Activated T-cell treated with anti-CD3 and anti-CD28 coated beads, Interleukin-2, amount 50 U/mL, for 4 hours (primary cell): ENCODE data around the gene PDLIM5. TPM values are rescaled to one million over a fixed set of nuclear protein-coding genes. Genes with fewer than 3 reads are reported as not detected.
"Not testable (repeated sequence)": the region's sequence is repeated elsewhere in the genome, so short reads cannot be mapped to it uniquely, and the experiment has no call there.

Experiments used
- ATAC-seq, 2 donors: fragments of 200-7000 bp; cut with Tn5 transposase; one replicate each; pipeline ENCODE4 v1.10.0; 2021
- DNase-seq: peaks from one replicate; pipeline ENCODE4 v3.0.0-alpha.2; 2020
- H3K27me3 Mint-ChIP-seq: one replicate; pipeline ENCODE4 v1.8.0; 2021; ENCODE audit warnings: low read depth, mixed read lengths
- H3K36me3 Mint-ChIP-seq: one replicate; pipeline ENCODE4 v1.8.0; 2022; ENCODE audit warnings: mixed read lengths; ENCODE audit not compliant: insufficient read depth
- H3K4me1 Mint-ChIP-seq: one replicate; pipeline ENCODE4 v1.8.0; 2021; ENCODE audit warnings: low read depth, mixed read lengths
- H3K4me3 Mint-ChIP-seq: one replicate; pipeline ENCODE4 v1.8.0; 2021; ENCODE audit warnings: mild to moderate bottlenecking, moderate library complexity, mixed read lengths
- H3K9me3 Mint-ChIP-seq: one replicate; pipeline ENCODE4 v1.8.0; 2021; ENCODE audit warnings: mixed read lengths
- total RNA-seq, 3 donors: library from RNA; stranded (reverse); gene quantifications; one replicate each; pipeline ENCODE4 v1.2.1, GENCODE V29; 2021

The PDLIM5 gene
- total RNA-seq, 3 donors from 2014 or later: 23.2 to 26.8 (median 25.7) TPM

GRCh38 chr4:94508806-94509205 is 57.1 kb downstream of the PDLIM5 start:
- H3K9me3 Mint-ChIP-seq: no peaks in the 10 kb centered on the region
- DNase-seq (no peak), ATAC-seq (no peak)
- peaks cover 10% of the 10 kb centered on the region for H3K4me1 Mint-ChIP-seq
- H3K36me3 Mint-ChIP-seq: peaks cover 8% of the 10 kb centered on the region
- H3K27me3 Mint-ChIP-seq: no peaks in the 10 kb centered on the region
- H3K4me3 Mint-ChIP-seq: no peak overlapping the region

- no peak overlapping the region for H3K4me3 Mint-ChIP-seq
- peaks cover 8% of the 10 kb centered on the region for H3K36me3 Mint-ChIP-seq
- ATAC-seq (no peak), DNase-seq (no peak)
- no peaks in the 10 kb centered on the region for H3K27me3 Mint-ChIP-seq
- H3K9me3 Mint-ChIP-seq: no peaks in the 10 kb centered on the region
- peaks cover 10% of the 10 kb centered on the region for H3K4me1 Mint-ChIP-seq
Observed at GRCh38 chr4:94511591-94511990, 59.8 kb downstream of the PDLIM5 start.

GRCh38 chr4:94513532-94513931 is 61.8 kb downstream of the PDLIM5 start:
- not testable (repeated sequence) for ATAC-seq, H3K9me3 Mint-ChIP-seq, DNase-seq, H3K4me1 Mint-ChIP-seq, H3K4me3 Mint-ChIP-seq, H3K36me3 Mint-ChIP-seq, H3K27me3 Mint-ChIP-seq

- H3K4me1 Mint-ChIP-seq: peaks cover 14% of the 10 kb centered on the region
- no peaks in the 10 kb centered on the region for H3K27me3 Mint-ChIP-seq
- no peak overlapping the region for H3K4me3 Mint-ChIP-seq
- ATAC-seq: no peak
- H3K36me3 Mint-ChIP-seq: peaks cover 5% of the 10 kb centered on the region
- DNase-seq: no peak
- H3K9me3 Mint-ChIP-seq: no peaks in the 10 kb centered on the region
Observed at GRCh38 chr4:94515365-94515764, 63.6 kb downstream of the PDLIM5 start.

- Mint-ChIP-seq H3K36me3 (peaks cover 5% of the 10 kb centered on the region), H3K4me1 (peaks cover 14% of the 10 kb centered on the region), H3K4me3 (no peak overlapping the region), H3K27me3 (no peaks in the 10 kb centered on the region), H3K9me3 (no peaks in the 10 kb centered on the region)
- ATAC-seq (no peak), DNase-seq (no peak)
Observed at GRCh38 chr4:94516067-94516466, 64.3 kb downstream of the PDLIM5 start.

- no peak for DNase-seq
- H3K36me3 Mint-ChIP-seq: peaks cover 2% of the 10 kb centered on the region
- H3K4me1 Mint-ChIP-seq: peaks cover 14% of the 10 kb centered on the region
- H3K4me3 Mint-ChIP-seq: no peak overlapping the region
- no peaks in the 10 kb centered on the region for H3K27me3 Mint-ChIP-seq
- H3K9me3 Mint-ChIP-seq: no peaks in the 10 kb centered on the region
- ATAC-seq: no peak
Observed at GRCh38 chr4:94516999-94517398, 65.3 kb downstream of the PDLIM5 start.

GRCh38 chr4:94517492-94517891 is 65.8 kb downstream of the PDLIM5 start:
- DNase-seq: no peak
- Mint-ChIP-seq H3K36me3 (peaks cover 2% of the 10 kb centered on the region), H3K4me1 (peaks cover 14% of the 10 kb centered on the region), H3K4me3 (no peak overlapping the region), H3K9me3 (no peaks in the 10 kb centered on the region), H3K27me3 (no peaks in the 10 kb centered on the region)
- no peak for ATAC-seq

GRCh38 chr4:94519019-94519418 is 67.3 kb downstream of the PDLIM5 start:
- peaks cover 5% of the 10 kb centered on the region for H3K36me3 Mint-ChIP-seq
- H3K27me3 Mint-ChIP-seq: no peaks in the 10 kb centered on the region
- DNase-seq (no peak), ATAC-seq (no peak)
- H3K9me3 Mint-ChIP-seq: no peaks in the 10 kb centered on the region
- H3K4me1 Mint-ChIP-seq: peaks cover 14% of the 10 kb centered on the region
- H3K4me3 Mint-ChIP-seq: no peak overlapping the region

- ATAC-seq (no peak), DNase-seq (no peak)
- H3K36me3 Mint-ChIP-seq: peaks cover 5% of the 10 kb centered on the region
- peaks cover 14% of the 10 kb centered on the region for H3K4me1 Mint-ChIP-seq
- no peaks in the 10 kb centered on the region for H3K27me3 Mint-ChIP-seq
- H3K4me3 Mint-ChIP-seq: no peak overlapping the region
- H3K9me3 Mint-ChIP-seq: no peaks in the 10 kb centered on the region
Observed at GRCh38 chr4:94519925-94520789, 68.4 kb downstream of the PDLIM5 start.

GRCh38 chr4:94523033-94523580 is 71.4 kb downstream of the PDLIM5 start:
- ATAC-seq: no peak
- no peak for DNase-seq
- Mint-ChIP-seq H3K36me3 (peaks cover 13% of the 10 kb centered on the region), H3K4me1 (peaks cover 14% of the 10 kb centered on the region), H3K9me3 (no peaks in the 10 kb centered on the region), H3K27me3 (no peaks in the 10 kb centered on the region), H3K4me3 (no peak overlapping the region)

GRCh38 chr4:94523617-94524016 is 71.9 kb downstream of the PDLIM5 start:
- DNase-seq (no peak), ATAC-seq (no peak)
- Mint-ChIP-seq H3K4me3 (no peak overlapping the region), H3K27me3 (no peaks in the 10 kb centered on the region), H3K4me1 (peaks cover 13% of the 10 kb centered on the region), H3K36me3 (peaks cover 14% of the 10 kb centered on the region), H3K9me3 (no peaks in the 10 kb centered on the region)

GRCh38 chr4:94525993-94526728 is 74.4 kb downstream of the PDLIM5 start:
- H3K9me3 Mint-ChIP-seq: no peaks in the 10 kb centered on the region
- DNase-seq: no peak
- no peak overlapping the region for H3K4me3 Mint-ChIP-seq
- no peak for ATAC-seq
- H3K27me3 Mint-ChIP-seq: no peaks in the 10 kb centered on the region
- no peaks in the 10 kb centered on the region for H3K4me1 Mint-ChIP-seq
- peaks cover 14% of the 10 kb centered on the region for H3K36me3 Mint-ChIP-seq

- Mint-ChIP-seq H3K27me3 (no peaks in the 10 kb centered on the region), H3K9me3 (no peaks in the 10 kb centered on the region), H3K4me1 (no peaks in the 10 kb centered on the region), H3K36me3 (peaks cover 12% of the 10 kb centered on the region), H3K4me3 (no peak overlapping the region)
- ATAC-seq (no peak), DNase-seq (no peak)
Observed at GRCh38 chr4:94527556-94528233, 76.0 kb downstream of the PDLIM5 start.

- no peak for ATAC-seq
- H3K4me1 Mint-ChIP-seq: no peaks in the 10 kb centered on the region
- no peaks in the 10 kb centered on the region for H3K9me3 Mint-ChIP-seq
- no peaks in the 10 kb centered on the region for H3K27me3 Mint-ChIP-seq
- H3K36me3 Mint-ChIP-seq: peaks cover 10% of the 10 kb centered on the region
- no peak for DNase-seq
- H3K4me3 Mint-ChIP-seq: no peak overlapping the region
Observed at GRCh38 chr4:94528792-94529451, 77.2 kb downstream of the PDLIM5 start.
